GM18907 (cell line): Measurements from ENCODE around the gene UBE2R2.
"Not testable (repeated sequence)": the region's sequence is repeated elsewhere in the genome, so short reads cannot be mapped to it uniquely, and the experiment has no call there.

ENCODE experiments used
- ATAC-seq: cut with Tn5 transposase; IDR thresholded peaks from one replicate; pipeline ENCODE4 v1.9.1; 2021; ENCODE audit warnings: mild to moderate bottlenecking, moderate library complexity; ENCODE audit not compliant: unreplicated experiment

UBE2R2 gene

DNA sequence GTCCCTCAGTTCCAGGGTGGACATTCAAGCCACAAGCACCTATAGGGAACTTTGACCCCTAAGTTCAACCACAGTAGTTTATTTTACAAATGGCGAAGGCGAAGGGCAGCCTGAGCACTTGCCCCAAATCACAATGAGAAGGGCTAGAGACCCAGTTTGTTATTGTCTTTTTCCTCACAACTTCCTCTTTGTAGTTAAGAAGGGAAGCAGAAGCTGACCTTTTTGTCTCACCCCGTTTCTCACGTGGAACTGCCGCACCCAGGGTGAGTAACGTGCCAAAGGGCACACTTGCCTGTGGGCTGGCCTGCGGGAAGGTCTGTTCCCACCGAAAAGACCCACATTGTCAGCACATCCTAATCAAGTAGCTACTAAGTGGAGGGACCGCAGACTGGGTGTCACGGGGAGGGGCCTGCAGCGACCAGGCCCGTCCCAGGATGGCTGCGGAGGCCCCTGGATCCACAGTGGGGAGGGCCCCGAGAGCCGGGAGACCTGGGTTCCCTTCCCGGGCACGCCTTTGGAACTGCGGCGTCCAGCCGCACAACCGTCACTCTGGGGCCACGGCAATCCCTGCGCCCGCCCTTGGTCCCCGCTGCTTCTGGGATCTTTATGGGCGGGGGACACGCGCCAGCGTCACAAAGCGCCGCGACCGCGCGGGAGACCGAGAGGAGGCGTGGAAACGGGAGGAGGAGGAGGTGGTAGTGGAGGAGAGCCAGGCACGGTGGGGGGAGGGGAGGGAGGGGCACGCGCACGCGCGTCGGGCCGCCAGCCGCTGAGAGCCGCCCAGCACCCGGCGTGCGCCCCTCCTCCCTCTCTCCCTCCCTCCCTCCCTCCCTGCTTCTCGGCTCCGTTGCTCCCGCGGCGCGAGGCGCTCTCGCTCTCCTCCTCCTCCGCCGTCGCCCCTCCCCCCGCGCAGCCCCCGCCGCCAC, at the start of gene UBE2R2:
TSS of gene UBE2R2 (plus strand) at position 834 of the 926 bp plus-strand sequence. CDS start 598 bp downstream, outside the sequence.
- peak; percentile 58 for ATAC-seq

DNA sequence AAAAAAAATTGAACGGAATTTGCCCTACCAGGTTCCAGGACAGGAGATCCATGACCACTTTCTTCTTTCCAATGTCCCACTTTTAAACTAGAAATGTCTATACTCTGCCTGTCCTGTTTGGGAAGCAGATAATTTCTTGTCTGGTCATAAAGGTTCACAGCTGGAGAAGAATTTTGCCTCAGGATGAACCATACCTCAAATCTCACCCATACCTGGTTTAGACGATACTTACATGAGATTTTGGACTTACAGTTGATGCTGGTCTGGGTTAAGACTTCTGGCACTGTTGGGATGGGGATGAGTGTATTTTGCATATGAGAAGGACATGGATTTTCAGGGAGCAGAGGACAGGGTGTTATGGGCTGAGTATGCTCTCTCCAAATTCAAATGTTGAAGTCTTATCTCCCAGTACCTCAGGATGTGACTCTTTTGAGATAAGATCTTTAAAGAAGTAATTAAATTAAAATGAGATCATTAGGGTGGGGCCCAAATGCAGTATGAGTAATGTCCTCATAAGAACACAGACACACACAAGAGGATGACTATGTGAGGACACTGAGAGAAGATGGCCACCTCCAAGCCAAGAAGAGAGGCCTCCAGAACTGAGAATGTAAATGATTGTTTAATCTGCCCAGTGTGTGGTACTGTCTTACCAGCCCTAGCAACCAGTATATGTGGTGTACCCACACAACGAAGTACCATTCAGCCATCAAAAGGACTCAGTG, 46.6 kb upstream of the UBE2R2 start:
- ATAC-seq, result not testable (repeated sequence)

DNA sequence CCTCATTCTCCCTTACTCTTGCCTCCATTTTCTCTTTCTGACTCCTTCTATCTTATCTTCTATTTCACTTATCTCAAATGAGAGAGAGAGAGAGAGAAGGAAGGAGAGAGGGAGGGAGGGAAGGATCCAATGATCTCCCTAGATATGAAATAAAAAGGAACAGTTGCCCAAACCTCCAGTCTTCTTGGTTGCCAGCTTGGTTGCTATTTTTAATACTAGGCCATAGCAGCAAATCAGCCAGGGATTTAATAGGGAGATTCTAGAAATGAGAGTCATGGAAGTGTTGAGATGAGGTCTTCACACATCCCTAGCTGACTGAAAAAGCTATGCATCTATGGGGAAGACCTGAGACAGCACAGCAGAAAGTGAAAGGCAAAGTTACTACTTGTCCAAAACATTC, 43.8 kb upstream of the UBE2R2 start:
- ATAC-seq, result not testable (repeated sequence)

DNA sequence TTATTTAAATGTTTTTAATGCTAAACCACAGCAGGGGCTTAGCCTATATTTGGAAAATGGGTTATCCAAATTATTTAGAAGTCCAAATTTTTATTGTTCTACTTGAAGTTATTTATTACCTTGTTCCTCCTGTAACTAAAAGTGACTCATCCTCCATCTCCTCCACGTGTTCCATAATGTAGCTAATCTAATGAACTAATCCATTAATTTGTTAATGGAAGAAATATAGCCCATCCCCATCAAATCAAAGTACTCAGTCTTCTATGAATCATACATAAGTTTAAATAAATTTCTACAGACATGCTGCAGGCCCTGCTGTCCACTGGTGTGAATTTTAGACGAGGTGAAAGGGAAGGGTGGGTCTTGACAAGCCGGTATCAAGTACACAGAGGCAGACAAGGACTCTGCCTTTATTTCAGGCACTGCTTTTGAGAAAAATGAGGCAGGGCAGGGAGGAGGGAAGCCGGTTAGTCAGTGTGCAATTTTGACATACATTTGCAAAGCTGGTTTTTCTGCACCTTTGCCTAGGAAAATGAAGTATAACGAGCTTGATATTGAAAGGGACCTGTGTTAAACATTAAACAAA, 42.8 kb upstream of the UBE2R2 start:
- ATAC-seq, result not testable (repeated sequence)

DNA sequence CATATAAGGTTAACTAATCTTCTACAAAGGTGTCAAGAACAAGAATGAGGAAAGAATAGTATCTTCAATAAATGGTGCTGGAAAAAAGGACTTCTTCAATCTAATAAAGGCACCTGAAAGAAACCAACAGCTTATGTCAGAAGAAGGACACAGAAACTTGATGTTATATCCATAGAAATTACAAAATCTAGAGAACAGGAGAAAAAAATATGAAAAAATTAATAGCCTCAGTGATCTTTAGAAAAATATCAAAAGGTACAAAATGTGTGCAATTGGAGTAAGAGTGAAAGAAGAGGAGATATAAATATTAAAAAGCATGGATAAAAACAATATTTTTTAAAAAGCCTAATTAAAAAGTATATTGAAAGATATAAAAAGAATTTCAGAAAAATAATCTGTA, 40.4 kb upstream of the UBE2R2 start:
- ATAC-seq, result no peak

- peak; percentile 74 for ATAC-seq
Observed at GRCh38 chr9:33778700-33779351, 38.1 kb upstream of the UBE2R2 start.

GRCh38 chr9:33780276-33780675, 36.7 kb upstream of the UBE2R2 start:
- no peak for ATAC-seq

GRCh38 chr9:33781736-33782135, 35.2 kb upstream of the UBE2R2 start:
- no peak for ATAC-seq

- ATAC-seq, result no peak
Observed at GRCh38 chr9:33782395-33783152, 34.4 kb upstream of the UBE2R2 start.

DNA sequence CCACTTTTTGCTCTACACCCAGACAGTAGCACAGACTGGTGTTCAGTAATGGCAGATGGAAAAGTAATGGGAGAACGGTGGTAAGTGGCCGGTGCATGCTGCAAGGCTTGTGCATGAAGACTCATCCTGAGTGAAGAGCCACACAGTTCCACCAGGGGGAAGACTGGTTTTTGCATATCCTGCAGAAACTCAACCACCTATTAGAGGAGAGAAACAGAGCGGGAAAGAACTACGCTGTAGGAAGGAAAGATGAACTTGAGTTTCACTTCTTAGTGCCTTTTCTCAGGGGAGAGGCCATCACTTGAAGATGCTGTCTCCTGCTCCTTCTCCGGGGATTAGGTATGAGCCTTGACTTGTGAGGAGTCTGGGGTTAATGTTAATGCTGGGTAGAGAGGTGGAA, 31.0 kb upstream of the UBE2R2 start:
- ATAC-seq, result no peak

GRCh38 chr9:33786681-33787080, 30.3 kb upstream of the UBE2R2 start:
- no peak for ATAC-seq

DNA sequence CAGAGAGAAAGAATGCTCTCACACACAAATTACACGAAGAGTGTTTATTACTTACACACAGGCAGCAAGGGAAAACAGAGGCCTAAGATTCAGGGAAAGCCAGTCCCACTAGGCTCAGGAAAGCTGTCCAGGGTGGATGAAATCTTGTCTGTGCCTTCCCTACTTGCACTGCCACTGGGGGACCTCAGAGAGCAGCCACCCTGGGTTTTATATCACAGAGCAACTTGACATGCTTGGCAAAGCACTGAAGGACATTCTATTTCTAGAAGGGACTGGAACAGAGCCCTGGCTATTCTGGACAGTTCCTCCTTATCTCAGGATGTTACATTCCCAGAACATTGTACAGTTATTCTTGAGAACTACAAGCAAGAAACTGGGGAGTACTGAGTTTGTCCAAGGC, 29.1 kb upstream of the UBE2R2 start:
- no peak for ATAC-seq

GRCh38 chr9:33789429-33789828, 27.5 kb upstream of the UBE2R2 start:
- ATAC-seq, result not testable (repeated sequence)

- no peak for ATAC-seq
Observed at GRCh38 chr9:33791117-33791516, 25.8 kb upstream of the UBE2R2 start.

- not testable (repeated sequence) for ATAC-seq
Observed at GRCh38 chr9:33793496-33793895, 23.5 kb upstream of the UBE2R2 start.

DNA sequence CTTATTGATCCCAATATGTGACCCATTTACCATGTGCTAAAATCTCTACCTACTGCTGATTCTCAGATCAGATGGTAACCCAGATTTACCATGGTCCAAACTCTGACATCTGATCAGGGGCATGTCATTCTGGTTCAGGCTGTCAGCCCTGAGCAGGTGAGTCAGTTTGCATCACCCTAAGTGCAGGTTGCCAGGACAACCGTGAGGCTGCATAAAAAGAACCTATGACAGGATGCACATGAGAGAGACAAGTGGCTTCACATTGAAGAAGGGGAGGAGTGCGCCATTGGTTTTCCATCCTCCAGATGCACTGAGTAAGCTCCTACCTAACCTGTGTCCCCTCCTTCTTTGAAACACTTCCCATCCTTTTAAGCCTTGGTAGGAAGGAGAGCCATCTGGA, 22.4 kb upstream of the UBE2R2 start:
- no peak for ATAC-seq

DNA sequence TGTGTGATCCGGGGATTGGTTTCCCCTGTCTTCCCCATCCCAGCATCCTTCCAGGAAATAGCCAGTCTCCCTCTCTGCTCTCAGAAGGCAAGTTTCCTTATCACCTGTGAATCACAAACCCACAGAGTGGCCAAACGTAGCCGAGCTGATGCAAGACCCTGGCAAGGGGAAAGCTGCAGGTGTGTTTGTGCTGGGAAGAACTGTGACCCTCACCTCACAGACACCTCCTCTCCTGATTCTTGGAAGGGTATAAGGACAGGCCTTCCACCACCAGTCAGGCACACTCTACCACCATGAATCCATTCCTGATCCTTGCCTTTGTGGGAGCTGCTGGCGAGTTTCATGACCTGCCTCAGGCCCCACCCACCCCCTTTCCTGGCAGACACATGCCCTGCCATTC, 21.7 kb upstream of the UBE2R2 start, which contains the start of gene PRSS3:
TSS of gene PRSS3 (plus strand) at position 281 of the 400 bp plus-strand sequence. CDS start at position 294, 13 bp downstream.
- no peak for ATAC-seq

- no peak for ATAC-seq
Observed at GRCh38 chr9:33795819-33796218, 21.1 kb upstream of the UBE2R2 start.

DNA sequence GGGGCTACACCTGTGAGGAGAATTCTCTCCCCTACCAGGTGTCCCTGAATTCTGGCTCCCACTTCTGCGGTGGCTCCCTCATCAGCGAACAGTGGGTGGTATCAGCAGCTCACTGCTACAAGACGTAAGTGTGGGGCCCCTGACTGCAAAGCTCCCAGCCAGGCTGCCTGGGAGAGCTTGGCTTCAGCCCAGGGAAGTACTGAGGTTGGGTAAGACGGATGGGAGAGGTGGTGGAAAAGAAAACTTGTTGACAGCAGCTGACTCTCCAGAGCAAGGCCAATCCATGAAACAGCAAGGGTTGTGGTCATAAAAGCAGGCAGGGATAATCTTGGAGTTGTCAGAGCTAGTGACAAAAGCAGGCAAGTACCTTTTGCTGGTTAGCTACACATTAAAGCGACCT, 20.3 kb upstream of the UBE2R2 start:
- ATAC-seq, result not testable (repeated sequence)

DNA sequence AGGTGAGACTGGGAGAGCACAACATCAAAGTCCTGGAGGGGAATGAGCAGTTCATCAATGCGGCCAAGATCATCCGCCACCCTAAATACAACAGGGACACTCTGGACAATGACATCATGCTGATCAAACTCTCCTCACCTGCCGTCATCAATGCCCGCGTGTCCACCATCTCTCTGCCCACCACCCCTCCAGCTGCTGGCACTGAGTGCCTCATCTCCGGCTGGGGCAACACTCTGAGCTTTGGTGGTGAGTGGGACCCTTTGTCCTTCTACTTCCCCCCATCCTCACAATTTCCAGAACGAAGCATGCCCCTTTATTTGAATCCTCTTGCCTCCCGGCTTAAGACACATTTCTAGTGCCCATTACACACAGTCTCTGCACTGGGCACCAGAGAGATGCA, 19.1 kb upstream of the UBE2R2 start:
- ATAC-seq, result no peak
